K562 (cell line): ENCODE results near the gene MLX. TPM values are rescaled to one million over a fixed set of nuclear protein-coding genes. Genes with fewer than 3 reads are reported as not detected.
A peak's percentile ranks its signal among the peaks of the same experiment; 100 is the strongest.

Experiments used
- ARID1B ChIP-seq: fragments of 450-650 bp; IDR thresholded peaks from 2 replicates; pipeline ENCODE4 v1.6.1; 2016; ENCODE audit warnings: antibody characterized with exemption, mild to moderate bottlenecking, inconsistent platforms
- BDP1 ChIP-seq: IDR thresholded peaks from 3 replicates; pipeline ENCODE4 v1.6.1; 2011; ENCODE audit not compliant: insufficient read length, insufficient read depth
- BHLHE40 ChIP-seq: IDR thresholded peaks from 2 replicates; pipeline ENCODE4 v1.6.1; 2011; ENCODE audit warnings: low read length, improper control_type of control experiment
- E4F1 ChIP-seq: fragments of 250-450 bp; sonication (Bioruptor Pico); IDR thresholded peaks from 2 replicates; pipeline ENCODE4 v1.5.0; 2021; ENCODE audit warnings: mild to moderate bottlenecking, borderline replicate concordance
- ETV6 ChIP-seq, 3 experiments: fragments of 150-350 bp in 1 of 3; sonication (generic) in 1 of 3; formaldehyde crosslinking in 1 of 3; IDR thresholded peaks; 2 replicates each; pipeline versions ENCODE4 v1.6.1 to v1.8.0; 2014 to 2022; ENCODE audit warnings: borderline replicate concordance in 2 of 3, low read depth in 2 of 3, antibody characterized with exemption in 1 of 3, low read length in 1 of 3, mild to moderate bottlenecking in 1 of 3, missing genetic modification reagents in 1 of 3
- MTF1 ChIP-seq: fragments of 250-450 bp; sonication (Bioruptor Pico); IDR thresholded peaks from 2 replicates; pipeline ENCODE4 v1.9.0; 2021; ENCODE audit warnings: moderate library complexity, mild to moderate bottlenecking, inconsistent platforms, borderline replicate concordance
- NCOA2 ChIP-seq, 2 experiments: fragments of 450-650 bp; IDR thresholded peaks; 2 replicates each; pipeline ENCODE4 v1.6.1; 2018; ENCODE audit warnings: mild to moderate bottlenecking in 2 of 2, moderate library complexity in 1 of 2; ENCODE audit not compliant: partially characterized antibody in 2 of 2
- RBBP5 ChIP-seq: fragments of 200-600 bp; sonication (generic); IDR thresholded peaks from 2 replicates; pipeline ENCODE4 v1.6.1; 2012; ENCODE audit warnings: borderline replicate concordance, mild to moderate bottlenecking, low read length, control low read depth, inconsistent platforms; ENCODE audit not compliant: insufficient read depth, poor library complexity, severe bottlenecking
- SRSF3 ChIP-seq: fragments of 200-400 bp; formaldehyde crosslinking; IDR thresholded peaks from 2 replicates; pipeline ENCODE4 v1.6.1; 2016; ENCODE audit warnings: mild to moderate bottlenecking, low read length, moderate library complexity; ENCODE audit not compliant: insufficient read depth
- TCF7L2 ChIP-seq: fragments of 150-350 bp; IDR thresholded peaks from 2 replicates; pipeline ENCODE4 v1.6.1; 2016; ENCODE audit warnings: low read depth, mild to moderate bottlenecking, low read length, moderate library complexity
- ZNF165 ChIP-seq: fragments of 250-450 bp; sonication (Bioruptor Pico); IDR thresholded peaks from 2 replicates; pipeline ENCODE4 v1.4.0; 2020; ENCODE audit warnings: borderline replicate concordance
- ZNF274 ChIP-seq: IDR thresholded peaks from 2 replicates; pipeline ENCODE4 v1.6.1; 2011; ENCODE audit warnings: low read depth, mild to moderate bottlenecking, low read length, moderate library complexity, borderline replicate concordance
- ZNF584 ChIP-seq: fragments of 200-800 bp; sonication (Bioruptor generic); IDR thresholded peaks from 2 replicates; pipeline ENCODE4 v1.6.1; 2016; ENCODE audit warnings: low read depth, mild to moderate bottlenecking, missing genetic modification characterization, missing compliant biosample characterization
- polyA plus RNA-seq, 8 experiments: library from polyadenylated mRNA; depleted of rRNA in 4 of 8; stranded (reverse) in 5 of 8; unstranded in 3 of 8; fragments of >200 nt; fragmentation: Nextera tagmentation in 2 of 8; fragmentation: Illumina TruSeq in 1 of 8; extraction: Ambion mirVana in 2 of 8; extraction: Trizol in 1 of 8; gene quantifications; 2 replicates each; pipeline versions ENCODE4 v1.2.1 to v1.2.3, GENCODE V29; 2011 to 2014; ENCODE audit warnings: inconsistent platforms in 1 of 8, missing spikeins in 1 of 8
- total RNA-seq, 7 experiments: library from RNA; depleted of rRNA in 6 of 7; stranded (reverse); fragments of >200 nt in 6 of 7; fragmentation: Illumina TruSeq in 2 of 7; extraction: Trizol in 2 of 7; gene quantifications; 2 replicates each; pipeline versions ENCODE4 v1.2.1 to v1.2.3, GENCODE V29; 2011 to 2021; ENCODE audit warnings: low replicate concordance in 1 of 7

MLX gene
- total and polyA plus RNA-seq, 9 of the 15 experiments (the other 6 are each of a cell fraction or from before 2014, with no cell fraction given): 42.9 to 100 (median 58.9) TPM

- TF ChIP-seq E4F1 (CRISPR knock-in tag) (no peak), BHLHE40 (peak; percentile 58), ZNF274 (no peak), BDP1 (no peak), SRSF3 (no peak), ETV6 (IDR thresholded peaks at IDR 0.05; ENCODE audit: borderline replicate concordance in 1 of 2, low read depth in 2 of 2, low read length in 1 of 2) (0 out of 4 replicates have a peak, but pooled peaks of 1 of the 2 experiments have one; percentile 0), ETV6 (CRISPR knock-in tag; IDR thresholded peaks at IDR 0.05; ENCODE audit: borderline replicate concordance) (no peak), MTF1 (CRISPR knock-in tag) (no peak), NCOA2 (IDR thresholded peaks at IDR 0.05; ENCODE audit: partially characterized antibody in 2 of 2) (no peak), ZNF584 (CRISPR knock-in tag) (no peak), ZNF165 (CRISPR knock-in tag) (no peak), RBBP5 (no peak), TCF7L2 (no peak), ARID1B (no peak)
- TF ChIP-seq, all 486 proteins: peak for 60
Observed at GRCh38 chr17:42517516-42517915, 49.4 kb upstream of the MLX start (continued).
